Nucleus accumbens (tissue), 56 donors: Measurements from ENCODE around the gene KEAP1.
A peak's percentile ranks its signal among the peaks of the same experiment; 100 is the strongest.
"Not testable (repeated sequence)": the region's sequence is repeated elsewhere in the genome, so short reads cannot be mapped to it uniquely, and the experiment has no call there.

Source experiments
- DNase-seq, 56 donors: peaks; one replicate each; lab custom pipeline; 2025; lab: John Stamatoyannopoulos, UW

The KEAP1 gene

DNA sequence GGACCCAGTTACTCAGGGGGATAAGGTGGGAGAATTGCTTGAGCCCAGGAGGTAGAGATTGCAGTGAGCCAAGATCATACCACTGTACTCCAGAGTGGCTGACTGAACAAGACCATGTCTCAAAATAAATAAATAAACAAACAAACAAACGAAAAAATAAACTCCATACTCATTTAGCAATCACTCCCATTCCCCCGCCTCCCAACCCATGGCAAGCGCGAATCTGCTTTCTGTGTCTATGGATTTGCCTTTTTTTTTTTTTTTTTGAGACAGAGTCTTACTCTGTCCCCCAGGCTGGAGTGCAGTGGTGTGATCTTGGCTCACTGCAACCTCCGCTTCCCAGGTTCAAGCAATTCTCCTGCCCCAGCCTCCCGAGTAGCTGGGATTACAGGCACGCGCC is 23.7 kb upstream of the KEAP1 start:
- DNase-seq, result not testable (repeated sequence)

DNA sequence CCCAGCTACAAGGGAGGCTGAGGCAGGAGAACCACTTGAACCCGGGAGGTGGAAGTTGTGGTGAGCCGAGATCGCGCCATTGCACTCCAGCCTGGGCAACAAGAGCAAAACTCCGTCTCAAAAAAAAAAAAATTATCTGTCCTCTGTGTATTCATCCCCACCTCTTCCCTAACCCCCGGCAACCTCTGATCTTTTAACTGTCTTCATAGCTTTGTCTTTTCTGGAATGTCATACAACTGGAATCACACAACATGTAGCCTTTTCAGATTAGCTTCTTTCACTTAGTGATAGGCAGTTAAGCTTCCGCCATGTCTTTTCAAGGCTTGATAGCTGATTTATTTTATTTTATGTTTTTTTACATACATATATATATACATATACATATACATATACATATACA is 22.5 kb upstream of the KEAP1 start:
- DNase-seq, result no peak

DNA sequence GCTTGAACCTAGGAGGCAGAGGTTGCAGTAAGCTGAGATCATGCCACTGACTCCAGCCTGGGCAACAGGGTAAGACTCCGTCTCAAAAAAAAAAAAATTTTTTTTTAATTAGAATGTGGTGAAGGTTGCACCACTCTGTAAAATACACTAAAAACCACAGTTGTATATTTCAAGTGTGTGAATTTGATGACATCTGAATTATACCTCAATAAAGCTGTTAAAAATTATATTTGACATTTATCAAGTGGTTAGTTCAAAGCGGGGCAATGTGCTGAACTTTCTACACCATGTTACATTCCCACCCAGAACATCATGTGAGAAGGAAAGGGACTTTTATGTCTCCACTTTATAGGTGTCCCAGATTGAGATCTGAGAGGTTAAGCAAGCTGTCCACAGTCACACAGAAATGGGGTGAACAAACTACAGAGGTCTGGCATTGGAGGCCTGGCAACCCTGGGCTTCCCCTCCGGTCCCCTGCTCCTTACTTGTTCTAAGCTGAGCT is 20.0 kb upstream of the KEAP1 start:
- DNase-seq, result no peak

DNA sequence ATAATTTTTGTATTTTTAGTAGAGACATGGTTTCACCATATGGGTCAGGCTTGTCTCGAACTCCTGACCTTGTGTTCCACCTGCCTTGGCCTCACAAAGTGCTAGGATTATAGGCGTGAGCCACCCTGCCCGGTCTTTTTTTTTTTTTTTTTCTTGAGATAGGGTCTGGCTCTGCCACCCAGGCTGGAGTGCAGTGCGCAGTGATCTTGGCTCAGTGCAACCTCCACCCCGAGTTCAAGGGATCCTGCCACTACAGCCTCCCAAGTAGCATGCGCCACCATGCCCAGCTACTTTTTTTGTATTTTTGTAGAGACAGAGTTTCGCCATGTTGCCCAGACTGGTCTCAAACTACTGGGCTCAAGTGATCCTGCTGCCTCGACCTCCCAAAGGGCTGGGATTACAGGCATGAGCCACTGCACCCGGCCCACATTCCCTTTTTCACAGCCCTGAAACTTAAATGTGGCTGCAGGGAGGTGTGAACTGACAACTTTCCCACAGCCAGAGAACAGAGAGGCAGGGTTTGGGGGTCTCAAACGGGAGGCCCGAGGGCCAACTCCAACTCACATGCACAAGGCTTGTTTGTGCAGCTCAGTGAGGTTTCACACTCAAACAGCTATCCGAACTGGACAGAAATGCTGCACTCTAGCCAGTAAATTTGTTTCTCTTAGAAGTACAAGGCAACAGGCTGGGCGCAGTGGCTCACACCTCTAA is 18.5 kb upstream of the KEAP1 start:
- DNase-seq, result no peak

DNA sequence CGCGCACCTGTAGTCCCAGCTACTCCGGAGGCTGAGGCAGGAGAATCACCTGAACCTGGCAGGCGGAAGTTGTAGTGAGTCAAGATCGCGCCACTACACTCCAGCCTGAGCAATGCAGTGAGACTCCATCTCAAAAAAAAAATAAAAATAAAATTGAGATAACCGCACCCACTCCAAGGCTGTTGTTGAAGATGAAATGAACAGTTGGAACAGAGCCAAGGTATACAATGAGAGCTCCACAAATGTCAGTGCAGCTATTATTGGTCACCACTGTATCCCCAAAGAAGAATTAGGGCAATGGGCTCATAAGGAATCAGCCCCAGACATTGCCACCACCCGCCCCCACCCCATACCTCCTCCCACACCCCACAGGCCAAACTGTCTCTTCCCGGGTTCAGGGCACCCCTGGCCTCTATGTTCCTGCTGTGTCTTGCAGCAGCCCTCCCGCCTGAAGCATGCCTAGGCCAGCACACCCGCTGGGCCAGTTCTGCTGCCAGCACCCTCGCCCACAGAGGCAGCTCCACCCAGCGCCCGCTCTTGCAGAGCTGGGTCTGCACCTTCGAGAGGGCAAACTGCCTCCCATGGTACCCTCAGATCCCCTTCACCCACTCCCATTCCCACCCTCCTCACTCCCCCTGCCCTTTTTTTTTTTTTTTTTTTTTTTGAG is 17.6 kb upstream of the KEAP1 start:
- no peak for DNase-seq

DNA sequence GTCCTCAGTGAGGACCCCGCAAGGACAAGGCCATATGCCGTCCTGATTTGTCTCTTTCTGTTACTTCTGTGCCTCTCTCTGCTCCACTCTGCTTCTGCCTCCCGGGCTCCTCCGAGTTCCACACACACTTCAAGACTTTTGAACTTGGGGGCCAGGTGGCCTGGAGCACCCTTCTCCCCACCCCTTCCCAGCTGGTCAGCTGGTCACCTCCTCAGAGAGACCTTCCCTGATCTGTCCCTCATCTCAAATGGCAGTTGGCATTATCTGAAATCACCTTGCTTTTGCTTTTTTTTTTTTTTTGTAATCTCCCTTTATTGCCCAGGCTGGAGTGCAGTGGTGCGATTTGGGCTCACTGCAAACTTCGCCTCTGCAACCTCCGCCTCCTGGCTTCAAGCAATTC is 16.3 kb upstream of the KEAP1 start:
- no peak for DNase-seq

DNA sequence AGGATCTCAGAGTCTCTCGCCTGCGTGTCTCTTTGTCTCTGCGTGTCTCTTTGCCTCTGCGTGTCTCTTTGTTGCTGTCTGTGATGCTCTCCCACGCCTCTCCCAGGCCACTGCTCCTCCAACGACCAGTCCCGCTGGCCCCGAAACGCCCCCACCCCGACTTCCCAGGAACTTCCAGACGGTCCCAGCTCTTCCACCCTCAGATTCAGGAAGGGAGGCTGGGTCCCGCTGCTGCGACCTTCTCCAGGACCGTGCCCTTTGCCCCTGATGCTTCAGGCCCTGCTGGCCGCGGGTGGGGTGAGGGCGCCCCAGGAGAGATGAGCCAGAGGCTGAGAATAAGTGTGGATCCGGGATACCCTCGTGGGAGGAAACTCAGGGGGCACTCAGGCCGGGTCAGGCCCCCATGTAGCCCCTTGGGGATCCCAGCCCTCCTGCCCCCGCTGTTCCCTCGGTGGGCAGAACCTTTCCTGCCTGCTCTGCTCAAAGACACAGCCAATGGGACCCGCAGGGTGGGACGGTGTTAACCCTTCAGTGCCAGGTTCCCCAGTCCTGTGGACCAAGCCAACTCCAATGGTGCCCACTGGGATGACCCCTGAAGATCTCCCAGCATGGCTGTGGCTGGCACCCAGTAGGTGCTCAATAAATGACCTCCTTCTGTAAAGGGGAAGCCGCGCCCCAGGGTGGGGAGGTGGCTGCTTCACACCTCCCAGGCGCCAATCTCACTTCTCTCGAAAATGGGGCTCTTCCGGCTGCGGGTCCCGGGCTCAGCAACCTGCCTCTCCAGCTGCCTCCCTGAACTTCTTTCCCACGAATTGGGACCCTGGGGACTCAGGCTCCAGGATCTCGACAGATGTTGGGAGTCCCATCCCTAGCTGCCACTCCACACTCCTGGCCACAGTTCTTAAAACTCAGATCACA is 15.5 kb upstream of the KEAP1 start:
- peak in 22 of 56 donors; percentile 9 to 50 (median 36) for DNase-seq

DNA sequence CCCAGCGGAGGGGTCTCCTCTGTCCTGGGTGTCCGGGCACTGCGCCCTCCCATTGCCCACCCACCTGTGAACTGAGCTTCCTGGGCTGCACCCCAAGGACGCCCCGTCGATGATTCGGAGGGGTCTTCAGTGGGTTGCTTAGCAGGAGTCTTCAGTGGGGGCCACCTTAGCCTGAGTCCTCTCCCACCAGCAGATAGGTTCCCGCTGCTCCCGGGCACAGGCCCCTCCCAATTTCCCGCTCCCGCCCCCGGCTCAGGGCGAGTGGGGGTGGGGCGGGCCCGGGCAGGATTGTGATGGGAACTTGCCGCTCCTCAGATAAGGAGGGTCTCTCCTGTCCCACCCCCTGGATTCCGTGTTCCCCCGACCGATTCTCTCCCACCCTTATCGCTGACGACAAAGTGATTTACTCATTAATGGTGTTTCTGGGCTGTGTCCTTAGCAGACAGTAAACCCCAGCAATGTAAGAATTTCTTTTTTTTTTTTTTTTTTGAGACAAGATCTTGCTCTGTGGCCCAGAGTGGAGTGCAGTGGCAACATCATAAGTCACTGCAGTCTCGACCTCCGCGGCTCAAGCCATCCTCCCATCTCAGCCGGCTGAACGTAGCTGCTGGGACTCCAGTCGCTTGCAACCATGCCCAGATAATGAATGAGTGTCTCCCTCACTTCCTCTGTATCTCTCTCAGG is 14.7 kb upstream of the KEAP1 start:
- peak in 37 of 56 donors; percentile 5 to 85 (median 70) for DNase-seq

DNA sequence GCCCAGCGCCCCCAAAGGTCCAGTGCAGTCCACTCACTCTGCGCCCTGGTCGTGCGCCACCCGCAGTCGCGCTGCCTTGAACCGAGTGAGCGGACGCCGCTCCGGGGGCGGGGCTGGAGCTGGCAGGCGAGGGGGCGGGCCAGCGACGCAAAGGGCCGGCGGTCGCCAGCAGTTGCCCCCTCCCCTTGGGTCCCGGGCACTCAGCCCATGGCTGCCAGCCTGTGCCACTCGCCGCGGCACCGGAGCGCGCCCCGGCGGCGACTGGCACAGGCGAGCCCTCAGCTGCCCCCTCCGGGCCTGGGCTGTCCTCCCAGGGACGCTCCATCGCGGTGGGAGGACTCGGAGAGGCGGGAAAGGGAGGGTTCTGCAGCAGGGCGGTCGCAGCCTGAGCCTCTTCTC is 14.2 kb upstream of the KEAP1 start, which contains the start of gene S1PR5:
S1PR5 (minus strand) TSS at position 87 of the 399 bp plus-strand sequence. CDS start 2,436 bp downstream, outside the sequence.
- peak in 52 of 56 donors; percentile 29 to 92 (median 82) for DNase-seq

DNA sequence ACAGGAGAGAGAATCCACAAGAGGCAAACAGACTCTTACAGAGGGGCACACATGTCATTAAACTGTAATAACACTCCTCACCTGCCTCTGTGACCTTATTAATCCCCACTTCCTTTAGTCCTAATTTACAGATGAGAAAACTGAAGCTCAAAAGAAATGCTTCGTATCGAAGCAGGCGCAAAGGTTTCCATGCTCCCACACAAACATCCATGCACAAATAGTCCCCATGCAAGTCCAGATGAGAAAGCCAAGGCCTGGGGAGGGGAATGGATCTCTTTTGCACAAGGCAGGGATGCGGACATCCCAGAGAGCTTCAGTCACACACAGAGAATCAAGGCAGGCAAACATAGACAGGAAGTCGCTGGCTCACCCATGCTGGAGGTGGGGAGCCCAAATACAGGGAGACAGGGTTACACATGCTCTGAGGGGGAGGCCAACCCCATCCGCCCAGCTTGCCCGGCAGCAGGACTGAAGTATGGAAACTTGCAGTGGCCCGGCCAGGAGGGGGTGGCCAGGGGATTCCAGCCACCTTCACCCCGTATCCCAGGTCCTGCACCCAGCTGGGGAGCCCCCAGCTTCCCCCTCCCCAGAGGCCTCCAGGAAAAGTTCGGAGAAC is 13.6 kb upstream of the KEAP1 start:
- DNase-seq, result peak in 7 of 56 donors; percentile 34 to 65 (median 56)

DNA sequence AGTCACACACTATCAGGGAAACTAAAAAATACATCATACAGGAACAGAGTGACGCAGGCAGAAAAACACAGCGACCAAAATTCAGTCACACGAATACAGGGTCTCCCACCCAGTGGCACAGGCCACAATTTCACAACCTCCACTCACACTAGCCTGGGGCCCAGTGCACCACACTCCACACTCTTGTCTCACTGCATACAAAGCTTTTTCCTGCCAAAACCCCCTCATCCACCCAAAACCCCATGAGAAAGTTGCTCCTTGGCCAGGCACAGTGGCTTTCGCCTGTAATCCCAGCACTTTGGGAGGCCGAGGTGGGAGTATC is 12.9 kb upstream of the KEAP1 start:
- DNase-seq, result peak in 1 of 56 donors; percentile 24

DNA sequence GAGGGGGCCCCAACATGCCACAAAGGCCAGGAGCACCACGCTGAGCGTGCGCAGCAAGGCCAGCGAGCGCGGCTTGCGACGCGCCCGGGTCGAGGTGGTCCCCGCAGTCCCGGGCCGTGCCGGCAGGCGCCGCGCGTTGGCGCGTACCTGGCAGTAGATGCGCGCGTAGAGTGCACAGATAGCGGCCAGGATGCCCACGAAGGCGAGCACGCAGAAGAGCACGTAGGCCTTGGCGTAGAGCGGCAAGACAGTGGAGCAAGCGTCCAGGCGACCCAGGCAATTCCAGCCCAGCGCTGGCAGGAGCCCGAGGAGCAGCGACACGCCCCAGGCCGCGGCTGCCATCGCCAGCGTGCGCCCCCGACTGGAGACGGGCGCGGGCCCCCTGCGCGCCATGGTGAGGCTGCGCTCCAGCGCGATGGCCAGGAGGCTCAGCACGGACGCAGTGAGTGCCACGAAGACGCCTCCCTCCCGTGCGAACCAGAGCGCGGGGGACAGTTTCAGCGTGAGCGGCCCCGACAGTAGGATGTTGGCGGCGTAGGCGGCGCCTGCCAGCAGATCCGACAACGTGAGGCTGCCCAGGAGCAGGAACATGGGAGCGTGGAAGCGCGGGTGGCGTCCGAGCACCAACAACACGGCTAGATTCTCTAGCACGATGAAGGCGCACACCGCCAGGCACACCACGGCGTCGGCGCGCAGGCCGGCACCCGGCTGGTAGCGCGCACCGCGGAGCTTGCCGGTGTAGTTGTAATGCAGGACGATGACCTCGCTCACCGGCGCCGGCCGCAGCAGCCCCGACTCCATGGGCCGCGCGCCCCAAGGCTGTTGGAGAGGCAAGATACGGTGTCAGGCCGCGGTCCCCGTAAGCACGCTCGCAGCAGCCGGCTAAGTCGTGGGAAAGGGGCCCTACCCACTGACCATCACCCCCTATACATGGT is 11.3 kb upstream of the KEAP1 start:
- DNase-seq, result peak in 7 of 56 donors; percentile 7 to 47 (median 35)

DNA sequence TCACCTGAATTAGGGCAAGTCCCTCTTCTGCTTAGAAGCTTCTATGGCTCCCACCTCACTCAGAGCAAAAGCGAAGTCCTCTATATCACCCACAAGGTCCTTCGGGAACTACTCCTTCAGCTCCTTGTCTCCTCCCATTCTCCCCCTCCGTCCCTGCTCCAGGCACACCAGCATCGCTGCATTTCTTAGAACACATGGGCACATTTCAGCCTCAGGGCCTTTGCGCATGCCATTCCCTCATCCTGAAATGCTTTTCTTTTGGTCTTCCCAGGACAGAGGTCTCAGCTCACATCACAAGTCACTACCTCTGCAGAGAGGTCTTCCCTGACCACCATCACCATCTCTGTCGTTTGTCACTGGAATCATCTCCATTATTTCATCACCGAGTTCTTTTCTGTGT is 10.1 kb upstream of the KEAP1 start:
- DNase-seq, result no peak

DNA sequence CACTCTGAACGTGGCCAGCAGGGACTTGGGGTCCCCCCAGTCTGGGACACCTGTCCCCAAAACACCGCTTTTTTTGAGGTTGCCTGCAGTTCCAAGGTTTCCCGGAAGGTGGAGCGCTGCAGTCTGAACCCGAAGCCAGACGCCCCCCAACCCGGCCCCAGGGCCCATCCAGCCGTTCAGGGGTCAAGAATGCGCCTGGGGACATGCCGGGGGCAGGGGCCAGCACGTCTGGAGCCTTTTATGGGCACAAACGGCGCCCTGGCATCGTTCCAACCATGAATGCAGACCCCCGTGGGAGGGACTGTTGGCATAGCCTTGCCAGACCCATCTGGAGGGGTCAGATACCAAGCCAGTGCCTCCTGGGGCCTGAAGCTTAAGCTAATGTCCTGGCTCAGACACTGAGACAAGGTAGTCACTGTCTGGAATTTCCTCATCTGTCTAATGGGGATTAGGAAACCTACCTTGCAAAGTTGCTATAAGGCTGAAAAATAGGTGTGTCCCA is 7.2 kb upstream of the KEAP1 start:
- peak in 5 of 56 donors; percentile 5 to 22 (median 15) for DNase-seq

DNA sequence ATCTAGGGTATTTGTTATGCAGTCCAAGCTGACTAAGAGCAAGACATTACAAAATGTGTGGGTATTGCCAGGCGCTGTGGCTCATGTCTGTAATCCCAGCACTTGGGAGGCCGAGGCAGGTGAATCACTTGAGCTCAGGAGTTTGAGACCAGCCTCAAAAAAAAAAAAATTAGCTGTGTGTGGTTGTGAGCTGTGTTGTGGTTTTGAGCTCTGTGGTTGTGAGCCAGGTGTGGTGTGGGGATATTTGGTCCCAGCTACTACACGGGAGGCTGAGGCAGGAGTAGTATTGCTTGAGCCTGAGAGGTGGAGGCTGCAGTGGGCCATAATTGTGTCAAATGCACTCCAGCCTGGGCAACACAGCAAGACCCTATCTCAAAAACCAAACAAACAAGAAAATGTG is 5.6 kb upstream of the KEAP1 start:
- DNase-seq, result no peak

DNA sequence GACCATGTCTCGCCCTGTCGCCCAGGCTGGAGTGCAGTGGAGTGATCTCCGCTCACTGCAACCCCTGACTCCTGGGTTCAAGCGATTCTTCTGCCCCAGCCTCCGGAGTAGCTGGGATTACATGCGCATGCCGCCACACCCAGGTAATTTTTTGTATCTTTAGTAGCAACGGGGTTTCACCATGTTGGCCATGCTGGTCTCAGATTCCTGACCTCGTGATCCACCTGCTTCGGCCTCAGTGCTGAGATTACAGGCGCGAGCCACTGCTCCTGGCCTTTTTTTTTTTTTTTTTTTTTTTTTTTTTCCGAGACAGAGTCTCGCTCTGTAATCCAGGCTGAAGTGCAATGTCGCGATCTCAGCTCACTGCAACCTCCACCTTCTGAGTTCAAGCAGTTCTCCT is 4.9 kb upstream of the KEAP1 start:
- no peak for DNase-seq

DNA sequence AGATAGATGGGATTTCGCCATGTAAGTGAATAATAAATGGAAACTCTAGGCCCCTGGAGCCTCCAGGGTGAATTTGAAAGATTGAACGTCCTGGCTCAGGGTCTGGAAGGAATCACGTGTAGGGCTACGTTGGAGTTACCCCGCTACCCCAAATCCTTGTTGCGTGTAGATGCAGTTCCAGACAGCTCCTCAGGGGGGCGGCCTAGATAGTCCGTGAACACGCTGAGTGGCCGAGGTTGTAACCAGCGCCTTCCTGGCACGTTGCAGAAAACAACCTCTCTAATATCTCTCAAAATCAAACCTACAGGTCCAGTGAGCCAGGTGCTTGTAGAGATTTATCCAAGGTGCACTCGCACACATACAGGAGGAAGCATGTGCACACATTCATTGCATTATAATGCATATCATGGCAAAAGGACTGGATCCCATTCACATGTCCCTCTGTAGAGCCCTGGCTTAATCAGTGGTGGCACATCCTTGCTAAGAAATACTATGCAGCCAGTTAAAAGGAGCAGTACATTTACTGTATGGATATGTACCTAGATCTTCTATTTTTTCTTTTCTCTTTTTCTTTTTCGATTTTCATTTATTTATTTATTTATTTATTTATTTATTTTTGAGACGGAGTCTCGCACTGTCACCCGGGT is 2.5 kb upstream of the KEAP1 start:
- peak in 44 of 56 donors; percentile 5 to 75 (median 34) for DNase-seq

DNA sequence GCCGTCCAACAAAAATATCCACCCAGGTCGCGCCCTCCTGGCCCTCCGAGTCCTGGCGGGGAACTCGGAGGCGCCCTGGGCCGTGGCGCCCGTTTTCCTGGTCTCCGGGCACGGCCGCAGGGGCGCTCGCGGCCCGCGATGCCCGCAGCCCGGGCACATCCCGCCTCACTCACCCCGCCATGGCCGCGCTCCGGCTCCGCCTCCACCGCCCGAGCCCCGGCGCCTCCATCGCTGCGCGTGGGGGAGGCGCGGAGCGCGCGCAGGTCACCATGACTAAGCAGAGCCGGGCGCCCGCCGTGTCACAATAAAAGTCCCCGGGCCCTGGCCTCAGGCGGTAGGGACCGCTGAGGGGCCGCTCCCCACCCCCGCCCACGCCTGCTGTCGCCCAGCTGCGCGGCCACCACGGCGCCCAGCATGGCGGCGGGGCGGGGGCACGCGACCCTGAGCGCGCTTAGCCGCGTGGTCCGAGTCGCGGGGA is 593 bp downstream of the KEAP1 start:
- DNase-seq, result peak in 55 of 56 donors; percentile 40 to 94 (median 85)
